ENCODE results near the gene SEC14L5. TPM values are rescaled to one million over a fixed set of nuclear protein-coding genes. Genes with fewer than 3 reads are reported as not detected.

The SEC14L5 gene
- total RNA-seq, 1 experiment from 2014 or later, result 0.27 TPM

- no peaks in the 10 kb centered on the region for H3K27me3 ChIP-seq (ENCODE audit: insufficient read depth, low read length)
- intact Hi-C loops (cut with micrococcal nuclease), result no loop called here
- ChIA-PET POLR2A (no interaction called here), RAD21 (ENCODE audit: low non-redundant PET in 1 of 2, low total read pairs in 2 of 2, uncharacterized antibody in 2 of 2, unreplicated experiment in 2 of 2) (no interaction called here), CTCF (no interaction called here)
- no peak for ATAC-seq
- H3K9me2 ChIP-seq (ENCODE audit: insufficient read depth), result no peaks in the 10 kb centered on the region
- no peaks in the 10 kb centered on the region for H4K20me1 ChIP-seq (ENCODE audit: insufficient read depth)
- no peak overlapping the region for H2AFZ ChIP-seq (ENCODE audit: low read depth, low read length, poor library complexity, severe bottlenecking)
- no peaks in the 10 kb centered on the region for H3K36me3 ChIP-seq (ENCODE audit: control insufficient read depth in 1 of 2, insufficient read depth in 2 of 2, low read length in 2 of 2)
- no peak for DNase-seq (ENCODE audit: low read depth, low spot score)
- no peaks in the 10 kb centered on the region for H3K79me2 ChIP-seq (ENCODE audit: insufficient read depth, low read length)
- H3K27ac ChIP-seq (ENCODE audit: low read depth, low read length), result no peak overlapping the region
- H3K4me3 ChIP-seq (replicated peaks in 1 of 2; ENCODE audit: low read depth in 1 of 2, low read length in 2 of 2), result no peak overlapping the region
- H3K4me2 ChIP-seq (ENCODE audit: low read length), result no peak overlapping the region
- no TSS peak for BruUV-seq (replicated peaks)
- TF ChIP-seq YY1 (IDR thresholded peaks at IDR 0.05; ENCODE audit: extremely low read depth, insufficient replicate concordance, low read depth, low read length), result no peak
- no peak for TF ChIP-seq ZNF274 (IDR thresholded peaks at IDR 0.05; ENCODE audit: low read depth, low read length)
- TF ChIP-seq EZH2phosphoT487 (IDR thresholded peaks at IDR 0.05; ENCODE audit: borderline replicate concordance), result no peak
- no peak for TF ChIP-seq EZH2 (IDR thresholded peaks at IDR 0.05)
- no peak for TF ChIP-seq POLR2AphosphoS5 (IDR thresholded peaks at IDR 0.05; ENCODE audit: low read depth, low read length)
- TF ChIP-seq SIN3A (IDR thresholded peaks at IDR 0.05; ENCODE audit: low read depth), result no peak
- TF ChIP-seq RAD21 (IDR thresholded peaks at IDR 0.05; ENCODE audit: low read depth), result no peak
- no peak for TF ChIP-seq ATF3 (IDR thresholded peaks at IDR 0.05)
- TF ChIP-seq, protein P1, sequence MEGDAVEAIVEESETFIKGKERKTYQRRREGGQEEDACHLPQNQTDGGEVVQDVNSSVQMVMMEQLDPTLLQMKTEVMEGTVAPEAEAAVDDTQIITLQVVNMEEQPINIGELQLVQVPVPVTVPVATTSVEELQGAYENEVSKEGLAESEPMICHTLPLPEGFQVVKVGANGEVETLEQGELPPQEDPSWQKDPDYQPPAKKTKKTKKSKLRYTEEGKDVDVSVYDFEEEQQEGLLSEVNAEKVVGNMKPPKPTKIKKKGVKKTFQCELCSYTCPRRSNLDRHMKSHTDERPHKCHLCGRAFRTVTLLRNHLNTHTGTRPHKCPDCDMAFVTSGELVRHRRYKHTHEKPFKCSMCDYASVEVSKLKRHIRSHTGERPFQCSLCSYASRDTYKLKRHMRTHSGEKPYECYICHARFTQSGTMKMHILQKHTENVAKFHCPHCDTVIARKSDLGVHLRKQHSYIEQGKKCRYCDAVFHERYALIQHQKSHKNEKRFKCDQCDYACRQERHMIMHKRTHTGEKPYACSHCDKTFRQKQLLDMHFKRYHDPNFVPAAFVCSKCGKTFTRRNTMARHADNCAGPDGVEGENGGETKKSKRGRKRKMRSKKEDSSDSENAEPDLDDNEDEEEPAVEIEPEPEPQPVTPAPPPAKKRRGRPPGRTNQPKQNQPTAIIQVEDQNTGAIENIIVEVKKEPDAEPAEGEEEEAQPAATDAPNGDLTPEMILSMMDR (IDR thresholded peaks at IDR 0.05 in 2 of 3, conservative IDR thresholded peaks at IDR 0.05 in 1 of 3; ENCODE audit: borderline replicate concordance in 1 of 3, insufficient read depth in 1 of 3, low read depth in 2 of 3, low read length in 2 of 3), result no peak
- TF ChIP-seq FOSL1 (IDR thresholded peaks at IDR 0.05; ENCODE audit: low read depth), result no peak
- no peak for TF ChIP-seq JUND (IDR thresholded peaks at IDR 0.05)
- TF ChIP-seq ZBTB33 (IDR thresholded peaks at IDR 0.05; ENCODE audit: extremely low read depth, insufficient replicate concordance, low read length), result no peak
- TF ChIP-seq SP1 (IDR thresholded peaks at IDR 0.05; ENCODE audit: low read depth), result no peak
- TF ChIP-seq SRF (IDR thresholded peaks at IDR 0.05; ENCODE audit: low read depth), result no peak
- TF ChIP-seq MAX (IDR thresholded peaks at IDR 0.05), result no peak
- no peaks in the 10 kb centered on the region for H3K4me1 ChIP-seq (ENCODE audit: control insufficient read depth in 1 of 2, insufficient read depth in 2 of 2, low read length in 2 of 2)
- H3K9ac ChIP-seq (ENCODE audit: low read length), result no peak overlapping the region
- H3K9me3 ChIP-seq (ENCODE audit: control insufficient read depth in 1 of 2, insufficient read depth in 1 of 2, low read depth in 1 of 2, low read length in 2 of 2), result no peaks in the 10 kb centered on the region
Measured at GRCh38 chr16:4979736-4980660, 21.9 kb downstream of the SEC14L5 start.
